GM21786 (cell line): ENCODE results near the gene IFNL4.
"Not testable (repeated sequence)": the region's sequence is repeated elsewhere in the genome, so short reads cannot be mapped to it uniquely, and the experiment has no call there.

ENCODE experiments used
- ATAC-seq: cut with Tn5 transposase; IDR thresholded peaks from one replicate; pipeline ENCODE4 v1.9.1; 2021; ENCODE audit not compliant: unreplicated experiment

IFNL4 gene

DNA sequence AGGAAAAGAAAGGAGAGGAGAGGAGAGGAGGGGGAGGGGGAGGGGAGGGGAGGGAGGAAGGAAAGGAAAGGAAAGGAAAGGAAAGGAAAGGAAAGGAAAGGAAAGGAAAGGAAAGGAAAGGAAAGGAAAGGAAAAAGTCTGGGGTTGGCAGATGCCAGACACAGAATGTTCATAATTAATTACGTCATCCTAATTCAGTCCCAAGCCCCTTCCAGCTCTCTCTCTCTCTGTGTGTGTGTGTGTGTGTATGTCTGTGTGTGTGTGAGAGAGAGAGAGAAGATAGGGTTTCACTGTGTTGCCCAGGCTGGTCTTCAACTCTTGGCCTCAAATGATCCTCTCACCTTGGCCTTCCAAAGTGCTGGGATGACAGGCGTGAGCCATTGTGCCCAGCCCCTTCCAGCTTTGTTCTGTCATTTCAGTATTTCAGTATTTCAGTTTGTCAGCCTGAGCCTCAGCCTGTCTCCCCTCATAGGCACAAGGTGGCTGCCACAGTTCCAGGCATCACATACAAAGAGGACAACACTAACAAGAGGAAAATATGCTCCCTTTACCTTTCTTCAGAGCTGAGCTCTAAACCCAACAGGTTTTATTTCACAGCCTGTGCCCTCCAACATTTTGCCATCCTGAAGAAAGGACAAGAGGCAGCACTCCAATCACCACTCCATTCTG lies 18.4 kb downstream of the IFNL4 start:
- ATAC-seq: no peak

DNA sequence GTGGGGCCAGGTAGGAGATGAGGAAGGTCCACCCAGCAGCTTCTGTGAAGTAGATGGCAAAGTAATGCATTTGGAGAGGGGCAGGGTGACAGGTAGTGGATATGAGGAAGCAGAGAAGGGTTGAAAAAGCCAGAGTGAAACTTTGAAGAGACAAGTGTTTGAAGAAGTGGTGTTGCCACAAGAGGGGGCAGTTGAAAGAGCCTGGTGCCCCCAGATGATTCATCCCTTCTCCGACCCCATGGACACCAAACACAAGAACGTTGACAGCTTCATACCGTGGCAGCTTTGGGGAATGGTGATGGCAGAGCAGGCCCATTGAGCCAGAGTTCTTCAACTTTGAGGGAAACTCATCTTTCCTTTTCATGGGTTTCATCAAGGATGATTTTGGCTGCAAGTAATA lies 23.7 kb downstream of the IFNL4 start:
- ATAC-seq: no peak

DNA sequence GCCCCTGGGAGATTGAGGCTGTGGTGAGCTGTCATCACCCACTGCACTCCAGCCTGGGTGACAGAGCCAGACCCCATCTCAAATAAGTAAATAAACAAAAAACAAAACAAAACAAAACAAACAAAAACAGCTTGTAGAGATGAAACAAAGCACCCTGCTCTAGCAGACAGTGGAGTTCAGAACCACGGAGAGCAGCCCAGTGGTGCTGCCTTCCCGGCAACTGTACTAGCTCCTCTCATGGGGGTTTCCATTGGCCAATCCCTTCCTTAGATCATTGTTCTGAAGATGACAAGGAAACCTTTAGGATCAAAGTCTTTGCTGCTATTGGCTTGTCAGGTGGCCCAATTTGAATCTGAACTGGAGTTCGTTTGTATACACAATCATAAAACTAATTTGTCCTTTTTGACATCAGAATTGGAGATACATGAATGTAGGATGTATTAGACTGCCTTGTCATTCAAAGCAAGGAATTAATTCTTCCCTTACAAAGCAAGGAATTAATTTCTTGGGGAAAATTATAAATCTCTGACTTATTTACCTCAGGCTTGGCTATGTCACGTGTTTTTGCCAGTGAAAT lies 24.9 kb downstream of the IFNL4 start:
- no peak for ATAC-seq

DNA sequence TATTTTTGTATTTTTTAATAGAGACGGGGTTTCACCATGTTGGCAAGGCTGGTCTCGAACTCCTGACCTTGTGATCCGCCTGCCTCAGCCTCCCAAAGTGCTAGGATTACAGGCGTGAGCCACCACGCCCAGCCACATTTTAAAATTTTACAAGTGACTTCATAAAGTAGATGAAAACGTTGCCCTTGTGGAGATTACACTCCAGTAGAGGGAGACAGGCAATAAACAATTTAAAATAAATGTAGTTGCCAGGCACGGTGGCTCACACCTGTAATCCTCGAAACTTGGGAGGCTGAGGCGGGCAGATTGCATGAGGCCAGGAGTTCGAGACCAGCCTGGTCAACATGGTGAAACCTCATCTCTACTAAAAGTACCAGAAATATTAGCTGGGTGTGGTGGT lies 29.5 kb downstream of the IFNL4 start:
- not testable (repeated sequence) for ATAC-seq

DNA sequence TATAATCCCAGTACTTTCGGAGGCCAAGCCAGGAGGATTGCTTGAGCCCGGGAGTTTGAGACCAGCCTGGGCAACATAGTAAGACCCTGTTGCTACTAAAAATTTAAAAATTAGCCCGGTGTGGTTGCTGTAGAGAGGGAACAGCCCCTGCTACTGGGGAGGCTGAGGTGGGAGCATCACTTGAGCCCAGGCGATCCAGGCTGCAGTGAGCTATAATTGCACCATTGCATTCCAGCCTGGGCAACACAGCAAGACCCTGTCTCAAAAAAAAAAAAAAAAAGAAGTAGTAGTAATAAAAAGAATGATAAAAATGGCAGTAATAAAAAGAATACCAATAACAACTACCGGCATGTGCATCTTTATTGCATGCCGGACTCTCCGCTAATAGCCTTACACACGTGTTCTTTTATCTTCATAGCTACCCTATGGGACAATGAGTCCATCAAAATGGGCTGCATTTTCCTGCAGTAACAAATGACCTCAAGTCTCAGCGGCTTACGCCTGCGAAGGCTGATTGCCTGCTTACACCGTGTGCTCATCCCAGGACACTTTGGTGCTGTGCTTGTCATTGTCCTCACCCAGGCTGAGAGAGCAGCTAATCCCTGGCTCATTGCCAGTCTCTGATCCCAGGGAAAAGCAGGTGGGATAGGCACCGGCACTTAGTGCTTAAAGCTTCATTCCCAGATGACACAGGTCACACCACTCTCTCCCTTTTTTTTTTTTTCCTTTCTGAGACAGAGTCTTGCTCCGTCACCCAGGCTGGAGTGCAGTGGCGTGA lies 30.2 kb downstream of the IFNL4 start:
- ATAC-seq: no peak

DNA sequence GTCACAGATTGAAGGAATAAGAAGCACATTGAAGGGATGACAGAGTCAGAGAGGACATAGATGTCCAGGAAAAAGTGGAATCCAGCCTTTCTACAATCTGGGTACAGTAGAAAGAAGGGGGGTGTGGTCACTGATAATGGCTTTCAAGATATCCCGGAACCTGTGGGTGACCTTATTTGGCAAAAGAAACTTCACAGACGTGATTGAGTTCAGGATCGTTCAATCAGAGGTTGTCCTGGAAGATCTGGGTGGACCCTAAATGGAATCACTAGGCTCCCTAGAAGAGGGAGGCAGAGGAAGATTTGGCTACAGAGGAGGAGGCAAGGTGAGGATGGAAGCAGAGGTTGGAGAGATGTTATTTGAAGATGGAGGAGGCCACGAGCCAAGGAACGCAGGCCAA lies 31.6 kb downstream of the IFNL4 start:
- ATAC-seq: no peak

DNA sequence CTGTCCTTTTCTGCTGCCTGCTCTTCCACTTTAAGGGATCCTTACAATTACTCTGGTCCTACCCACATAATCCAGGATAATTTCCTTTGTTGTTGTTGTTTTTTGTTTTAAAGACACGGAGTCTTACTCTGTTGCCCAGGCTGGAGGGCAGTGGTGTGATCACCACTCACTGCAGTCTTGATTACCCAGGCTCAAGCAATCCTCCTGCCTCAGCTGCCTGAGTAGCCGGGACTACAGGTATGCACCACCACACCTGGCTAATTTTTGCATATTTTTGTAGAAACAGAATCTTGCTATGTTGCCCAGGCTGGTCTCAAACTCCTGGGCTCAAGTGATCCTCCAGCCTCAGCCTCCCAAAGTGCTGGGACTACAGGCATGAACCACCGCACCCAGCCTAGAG lies 33.3 kb downstream of the IFNL4 start:
- not testable (repeated sequence) for ATAC-seq

DNA sequence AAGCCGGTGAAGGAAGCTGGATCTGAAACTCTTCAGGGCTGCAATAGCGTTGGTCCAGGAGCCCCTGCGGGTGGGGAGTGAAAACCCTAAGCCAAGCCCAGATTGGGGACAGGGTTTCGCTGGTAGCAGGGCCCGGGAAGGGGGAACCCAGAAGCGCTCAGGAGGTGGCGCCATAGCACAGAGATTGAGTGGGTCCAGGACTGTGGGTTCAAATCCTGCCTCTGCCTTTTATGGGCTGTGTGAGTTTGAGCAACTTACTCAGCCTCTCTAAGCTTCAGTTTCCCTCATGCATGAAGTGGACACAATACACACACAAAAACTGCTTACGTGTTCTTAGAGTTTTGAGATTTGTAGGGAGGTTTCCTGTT lies 36.3 kb downstream of the IFNL4 start:
- no peak for ATAC-seq

DNA sequence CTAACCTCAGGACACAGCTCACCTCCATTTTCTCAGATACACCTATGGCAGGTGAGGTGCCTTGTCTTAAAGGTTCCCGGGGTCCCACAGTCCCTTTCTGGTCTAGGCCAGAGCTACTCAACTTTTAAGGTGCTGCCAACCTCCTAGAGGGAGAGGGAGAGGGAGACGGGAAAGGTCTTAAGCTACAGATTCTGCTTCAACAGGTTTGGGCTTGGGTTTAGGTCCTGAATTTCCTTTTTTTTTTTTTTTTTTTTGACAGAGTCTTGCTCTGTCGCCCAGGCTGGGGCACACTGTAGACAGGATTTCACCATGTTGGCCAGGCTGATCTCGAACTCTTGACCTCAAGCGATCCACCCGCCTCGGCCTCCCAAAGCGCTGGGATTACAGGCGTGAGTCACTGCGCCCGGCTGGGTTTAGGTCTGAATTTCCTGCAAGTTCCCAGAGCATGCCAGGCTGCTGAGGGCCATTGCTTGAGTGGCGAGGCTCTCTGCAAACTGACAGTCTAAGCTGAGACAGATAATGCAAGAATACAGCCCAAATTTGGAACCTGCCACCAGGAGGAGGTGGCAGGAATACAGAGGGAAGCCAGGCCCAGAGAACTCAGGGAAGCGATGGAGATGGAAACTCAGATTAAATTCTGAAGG lies 36.8 kb downstream of the IFNL4 start:
- ATAC-seq: no peak

DNA sequence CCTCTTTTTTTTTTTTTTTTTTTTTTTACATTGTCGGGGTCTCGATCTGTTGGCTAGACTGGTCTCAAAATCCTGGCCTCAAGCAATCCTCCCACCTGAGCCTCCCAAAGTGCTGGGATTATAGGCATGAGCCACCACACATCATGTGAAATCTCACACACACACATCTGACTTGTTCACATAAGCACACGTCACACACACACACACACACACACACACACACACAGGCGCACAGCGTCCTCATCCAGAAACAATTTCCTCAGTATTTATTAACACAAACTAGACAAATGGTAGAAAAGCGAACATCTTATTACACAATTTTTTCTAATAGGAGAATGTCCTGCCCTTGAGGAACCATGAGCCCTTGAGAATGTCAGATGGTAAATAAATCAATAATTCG lies 39.5 kb downstream of the IFNL4 start:
- no peak for ATAC-seq

DNA sequence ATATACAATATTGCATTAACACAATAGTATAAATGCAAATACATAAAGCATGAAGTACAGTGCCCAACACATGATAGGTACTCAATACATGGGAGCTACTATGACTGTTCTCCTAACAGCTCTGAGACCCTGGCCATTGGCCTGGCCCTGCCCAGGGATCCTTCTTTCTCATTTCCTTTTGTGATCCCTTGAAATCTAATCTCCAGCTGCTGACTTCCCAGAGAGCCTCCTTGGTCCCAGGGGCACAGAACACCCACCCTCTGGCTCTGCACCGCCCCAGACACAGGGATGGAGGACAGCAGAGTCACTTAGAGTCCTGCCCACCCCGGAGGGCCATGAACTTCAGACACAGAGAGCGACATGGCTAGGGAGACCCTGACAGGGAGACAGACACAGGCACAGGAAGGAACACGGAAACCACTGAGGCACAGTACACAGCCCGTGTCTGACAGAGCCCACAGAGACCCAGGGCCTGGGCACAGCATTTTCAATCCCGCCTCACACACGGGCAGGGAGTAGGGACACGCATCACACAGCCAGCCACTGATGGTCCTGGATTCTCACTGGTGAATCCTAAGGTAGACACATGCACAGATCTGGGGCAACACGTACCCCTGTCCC lies 40.4 kb downstream of the IFNL4 start:
- no peak for ATAC-seq

DNA sequence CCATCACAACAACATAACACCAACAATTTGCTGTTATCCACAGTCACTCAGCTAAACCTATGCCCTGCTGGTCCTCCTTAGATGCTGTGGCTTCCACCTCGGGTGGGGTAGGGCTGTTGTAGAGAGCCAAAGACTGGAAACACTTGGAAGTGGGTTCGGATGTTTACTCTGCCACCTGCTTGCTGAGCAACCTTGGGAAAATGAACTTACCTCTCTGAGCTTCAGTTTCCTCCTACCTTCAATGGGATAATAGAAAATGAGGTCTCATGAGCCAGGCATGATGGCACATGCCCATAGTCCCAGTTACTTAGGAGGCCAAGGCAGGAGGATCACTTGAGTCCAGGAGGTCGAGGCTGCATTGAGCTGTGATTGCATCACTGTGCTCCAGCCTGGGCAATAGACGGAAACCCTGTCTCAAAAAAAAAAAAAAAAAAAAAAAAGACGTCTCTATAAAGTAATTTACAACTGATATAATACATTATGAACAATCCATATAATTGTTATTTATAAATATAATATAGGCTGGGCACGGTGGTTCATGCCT lies 41.3 kb downstream of the IFNL4 start:
- no peak for ATAC-seq

DNA sequence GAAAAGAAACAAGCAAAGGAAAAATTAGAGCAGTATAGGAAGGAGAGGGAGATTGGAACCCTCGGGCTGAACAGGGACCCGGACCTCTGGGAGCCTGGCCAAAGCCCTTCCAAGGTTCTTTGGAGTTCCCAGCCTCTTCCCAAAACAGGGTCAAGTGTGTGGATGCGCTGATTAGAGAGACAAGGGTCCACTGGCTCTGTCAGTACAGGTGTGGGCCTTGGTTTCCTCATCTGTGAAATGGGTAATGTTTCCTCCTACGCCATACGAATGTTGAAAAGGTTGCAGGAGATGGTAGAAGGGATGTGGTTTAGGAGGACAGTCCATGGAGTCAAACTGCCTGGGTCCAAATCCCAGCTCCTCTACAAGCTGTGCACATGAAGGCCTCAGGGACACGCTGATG lies 42.5 kb downstream of the IFNL4 start:
- no peak for ATAC-seq

DNA sequence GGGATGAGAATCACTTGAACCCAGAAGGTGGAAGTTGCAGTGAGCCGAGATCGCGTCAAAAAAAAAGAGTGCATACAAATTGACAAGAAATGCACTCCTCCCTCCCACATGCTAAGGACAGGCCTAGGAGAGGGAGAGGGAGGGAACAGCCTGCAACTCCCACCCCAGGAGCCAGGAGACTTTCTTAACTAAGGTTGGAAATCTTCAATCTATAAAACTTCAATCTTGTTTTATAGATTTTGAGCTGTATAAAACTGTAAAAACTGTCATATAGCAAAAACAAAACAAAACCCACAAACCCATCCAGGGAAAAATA lies 43.2 kb downstream of the IFNL4 start:
- ATAC-seq: no peak

DNA sequence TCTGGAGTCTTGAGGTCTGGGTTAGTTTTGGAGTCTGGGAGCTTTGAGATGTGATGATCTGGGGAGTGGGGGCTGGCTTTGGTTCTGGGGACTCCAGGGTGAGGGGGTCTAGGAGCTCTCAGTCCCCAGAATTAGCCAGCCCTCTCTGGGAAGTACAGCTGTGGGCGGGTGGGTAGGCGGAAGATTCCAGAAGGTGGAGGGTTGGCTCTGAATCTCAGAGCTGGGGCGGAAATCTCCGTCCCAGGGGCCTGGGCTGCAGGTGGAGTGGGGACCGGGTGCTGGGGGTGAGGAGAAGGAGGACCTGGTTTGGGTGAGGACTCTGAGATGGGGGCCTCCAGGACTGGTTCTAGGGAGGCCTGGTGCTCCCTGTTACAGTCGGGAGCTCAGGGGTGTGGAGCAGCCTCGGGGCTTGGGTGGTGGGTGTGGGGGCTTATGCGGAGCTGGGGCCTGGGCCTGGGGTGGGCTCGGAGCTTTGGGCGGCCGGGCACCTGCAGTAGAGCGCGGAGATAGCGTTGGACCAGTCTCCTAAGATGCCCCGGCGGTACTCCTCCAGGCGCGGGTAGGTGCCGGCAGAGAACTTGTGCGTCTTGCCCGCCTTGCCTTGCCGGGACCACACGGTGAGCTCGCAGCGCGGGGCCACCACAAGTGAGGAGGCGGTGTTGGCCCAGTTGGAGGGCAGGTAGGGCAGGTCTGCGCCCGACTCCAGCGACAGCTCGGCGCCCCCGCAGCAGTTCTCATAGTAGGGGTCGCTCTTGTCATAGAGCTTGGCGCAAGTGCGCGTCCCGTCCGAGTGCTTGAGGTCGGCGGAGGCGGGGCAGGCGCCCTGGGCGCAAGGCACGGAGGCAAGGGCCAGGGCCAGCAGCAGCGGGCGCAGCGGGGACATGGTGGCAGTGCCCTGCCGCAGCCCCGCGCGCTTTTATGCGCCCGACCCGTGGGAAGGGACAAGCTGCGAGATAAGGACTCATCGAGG lies 45.0 kb downstream of the IFNL4 start, which contains the start of gene SYCN:
Gene SYCN, minus strand, starts transcription at position 892 of the 970 bp plus-strand sequence. Its CDS starts 9 bp downstream, at position 883.
- no peak for ATAC-seq

DNA sequence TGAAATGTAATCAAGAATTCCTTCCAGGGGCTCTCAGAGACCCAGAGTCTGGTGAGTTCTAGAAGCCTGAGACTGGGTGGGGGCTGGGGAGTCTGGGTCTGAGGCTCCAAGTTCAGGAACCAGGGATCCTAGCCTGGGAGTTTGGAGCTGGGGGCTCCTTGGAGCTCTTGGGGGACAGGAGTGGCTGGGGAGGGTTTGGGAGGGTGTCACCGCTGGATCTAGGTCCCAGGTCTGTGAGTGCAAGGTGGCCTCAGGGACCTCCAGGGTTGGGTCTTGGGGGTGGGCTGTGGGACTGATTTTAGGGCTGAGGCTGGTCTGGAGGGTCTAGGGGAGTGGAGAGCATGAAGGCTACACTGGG lies 45.7 kb downstream of the IFNL4 start:
- no peak for ATAC-seq

DNA sequence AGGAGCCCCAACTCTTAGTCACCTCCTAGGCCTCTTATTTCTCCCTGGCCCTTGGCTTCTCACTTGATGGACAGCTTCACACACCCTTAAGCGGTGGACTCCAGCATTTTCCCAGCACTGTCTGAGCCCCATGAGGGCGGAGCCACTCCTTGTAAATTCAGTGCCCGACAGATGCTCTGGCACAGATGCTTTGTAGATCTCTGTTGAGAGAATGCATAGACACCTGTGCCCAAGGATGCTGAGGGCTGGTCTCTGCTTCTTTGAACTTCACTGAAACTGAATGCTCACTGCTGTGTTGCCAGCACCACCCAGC lies 47.9 kb downstream of the IFNL4 start:
- ATAC-seq: no peak

DNA sequence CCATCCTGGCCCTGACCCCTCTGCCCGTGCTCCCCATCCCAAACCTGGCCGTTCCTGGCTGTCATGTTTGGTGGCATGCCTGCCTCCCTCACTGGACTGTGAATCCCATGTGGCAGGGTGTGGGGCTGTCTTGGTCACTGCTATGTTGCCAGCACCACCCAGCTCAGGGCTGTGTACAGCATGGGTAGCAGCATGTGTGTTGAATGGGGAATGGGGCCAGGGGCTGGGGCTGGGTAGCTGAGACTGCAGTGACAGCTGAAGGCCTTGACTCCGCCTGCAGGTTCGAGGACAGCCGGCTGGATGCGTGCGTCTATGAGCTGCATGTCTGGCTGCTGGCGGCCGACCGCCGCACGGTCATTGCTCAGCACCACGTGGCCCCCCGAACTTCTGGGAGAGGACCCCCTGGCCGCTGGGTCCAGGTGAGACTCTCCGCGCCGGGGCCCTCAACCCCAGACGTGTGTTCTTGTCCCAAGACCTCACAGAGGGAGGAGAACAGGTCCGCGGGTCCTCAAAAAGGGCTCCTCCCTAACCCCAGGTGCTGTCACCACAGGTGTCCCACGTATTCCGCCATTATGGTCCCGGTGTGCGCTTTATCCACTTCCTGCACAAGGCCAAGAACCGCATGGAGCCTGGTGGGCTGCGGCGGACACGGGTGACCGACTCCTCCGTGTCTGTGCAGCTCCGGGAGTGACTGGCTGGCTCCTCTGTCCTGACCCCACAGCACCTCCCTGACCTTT lies 48.4 kb downstream of the IFNL4 start:
- ATAC-seq: no peak

DNA sequence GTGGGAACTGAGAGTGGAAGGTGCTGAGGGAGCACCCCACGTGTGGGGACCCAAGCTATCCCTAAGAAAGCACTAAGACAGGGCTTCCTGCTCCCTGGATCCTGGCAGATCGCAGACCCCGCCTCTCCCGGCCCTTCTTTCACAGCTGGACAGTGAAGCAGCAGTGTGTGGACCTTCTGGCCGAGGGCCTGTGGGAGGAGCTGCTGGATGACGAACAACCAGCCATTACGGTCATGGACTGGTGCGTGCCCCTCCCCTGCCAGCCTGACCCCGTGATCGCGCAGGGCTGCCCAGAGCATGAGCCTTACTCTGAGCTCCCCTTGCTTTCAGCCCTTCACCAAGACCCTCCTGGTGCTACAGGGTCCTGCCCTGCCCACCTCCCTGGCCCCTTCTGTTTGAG lies 49.6 kb downstream of the IFNL4 start:
- ATAC-seq: no peak

DNA sequence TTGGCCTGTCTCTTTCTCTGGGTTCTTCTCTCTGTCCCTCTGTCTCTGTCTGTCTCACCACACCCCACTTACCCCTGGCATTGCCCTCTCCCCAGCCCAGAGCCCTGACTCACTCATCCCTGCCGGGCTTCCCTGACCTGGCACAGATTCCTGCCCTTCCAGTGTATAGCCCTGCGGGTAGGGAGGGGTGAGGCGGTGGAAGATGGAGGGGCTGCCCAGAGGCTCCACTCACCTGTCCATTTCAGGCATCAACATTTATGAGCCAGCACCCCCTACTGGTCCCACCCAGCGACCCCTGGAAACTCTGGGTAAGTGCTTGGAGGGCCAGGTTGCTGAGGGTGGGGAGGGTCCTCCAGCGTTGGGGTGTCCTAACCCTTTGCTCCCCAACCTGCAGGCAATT lies 50.8 kb downstream of the IFNL4 start:
- ATAC-seq: no peak
